Measurements from ENCODE around the gene ST7L.

Gene ST7L

DNA sequence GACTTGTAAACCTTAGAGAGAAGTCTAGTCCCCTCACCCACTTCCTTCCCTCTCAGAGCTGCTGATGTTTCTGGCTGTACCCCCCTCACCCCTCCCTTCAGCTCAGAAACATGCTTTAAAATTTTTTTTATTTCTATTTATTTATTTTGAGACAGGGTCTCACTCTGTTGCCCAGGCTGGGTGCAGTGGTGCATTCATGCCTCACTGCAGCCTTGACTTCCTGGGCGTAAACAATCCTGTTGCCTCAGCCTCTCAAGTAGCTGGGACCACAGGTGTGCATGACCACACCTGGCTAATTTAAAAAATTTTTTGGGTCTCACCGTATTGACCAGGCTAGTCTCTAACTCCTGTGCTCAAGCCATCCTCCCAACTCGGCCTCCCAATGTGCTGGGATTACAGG, 113.1 kb downstream of the ST7L start:
- TF ChIP-seq CTCF (IDR thresholded peaks at IDR 0.05; ENCODE audit: low read depth, low read length, missing control alignments): no peak
- no peak for DNase-seq (ENCODE audit: extremely low read depth, low read depth)

GRCh38 chr1:112505400-112505785, 113.5 kb downstream of the ST7L start:
- H3K4me3 ChIP-seq (replicated peaks; ENCODE audit: low read depth, low read length): no peak overlapping the region
- TF ChIP-seq CTCF (IDR thresholded peaks at IDR 0.05; ENCODE audit: low read depth, low read length, missing control alignments): no peak
- no peak for DNase-seq (ENCODE audit: extremely low read depth, low read depth)

More for the DNA sequence above, 113.1 kb downstream of the ST7L start:
- H3K4me3 ChIP-seq (replicated peaks; ENCODE audit: low read depth, low read length): no peak overlapping the region

DNA sequence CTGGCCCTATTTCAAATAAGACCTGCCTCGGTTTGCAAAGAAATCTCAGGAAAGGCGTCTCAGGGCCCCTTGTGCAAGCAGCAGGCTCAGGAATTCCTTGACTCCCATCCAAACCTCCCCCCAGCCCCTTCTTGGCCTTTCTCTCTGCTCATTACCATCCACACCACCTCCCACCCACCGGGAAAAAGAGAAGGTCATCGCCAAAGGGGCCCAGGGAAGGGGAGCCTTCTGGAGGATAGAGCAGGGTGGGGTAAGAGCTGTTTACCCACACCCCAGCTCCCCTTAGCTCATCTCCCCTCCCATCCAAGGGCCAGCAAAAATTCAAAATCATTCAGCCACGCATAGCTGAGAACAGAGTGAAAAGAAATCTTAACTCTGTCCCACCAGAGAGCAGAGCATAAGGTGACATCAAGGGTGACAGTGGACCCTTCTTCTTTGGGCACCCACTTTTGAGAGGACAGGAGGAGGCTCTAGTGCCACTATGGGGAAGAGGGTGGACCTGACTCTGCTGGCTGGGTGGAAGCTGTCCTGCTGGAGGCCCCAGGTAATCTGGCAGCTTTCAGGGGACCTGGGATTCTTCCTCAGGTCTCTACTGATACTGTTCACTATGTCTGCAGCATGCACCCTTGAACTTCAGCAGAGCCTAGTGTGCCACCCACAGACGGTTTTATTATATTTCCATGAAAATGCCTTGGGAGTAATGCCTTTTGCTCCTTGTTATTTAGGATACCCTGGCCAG, 114.1 kb downstream of the ST7L start:
- no peak for DNase-seq (ENCODE audit: extremely low read depth, low read depth)
- no peak for TF ChIP-seq CTCF (IDR thresholded peaks at IDR 0.05; ENCODE audit: low read depth, low read length, missing control alignments)
- no peak overlapping the region for H3K4me3 ChIP-seq (replicated peaks; ENCODE audit: low read depth, low read length)

DNA sequence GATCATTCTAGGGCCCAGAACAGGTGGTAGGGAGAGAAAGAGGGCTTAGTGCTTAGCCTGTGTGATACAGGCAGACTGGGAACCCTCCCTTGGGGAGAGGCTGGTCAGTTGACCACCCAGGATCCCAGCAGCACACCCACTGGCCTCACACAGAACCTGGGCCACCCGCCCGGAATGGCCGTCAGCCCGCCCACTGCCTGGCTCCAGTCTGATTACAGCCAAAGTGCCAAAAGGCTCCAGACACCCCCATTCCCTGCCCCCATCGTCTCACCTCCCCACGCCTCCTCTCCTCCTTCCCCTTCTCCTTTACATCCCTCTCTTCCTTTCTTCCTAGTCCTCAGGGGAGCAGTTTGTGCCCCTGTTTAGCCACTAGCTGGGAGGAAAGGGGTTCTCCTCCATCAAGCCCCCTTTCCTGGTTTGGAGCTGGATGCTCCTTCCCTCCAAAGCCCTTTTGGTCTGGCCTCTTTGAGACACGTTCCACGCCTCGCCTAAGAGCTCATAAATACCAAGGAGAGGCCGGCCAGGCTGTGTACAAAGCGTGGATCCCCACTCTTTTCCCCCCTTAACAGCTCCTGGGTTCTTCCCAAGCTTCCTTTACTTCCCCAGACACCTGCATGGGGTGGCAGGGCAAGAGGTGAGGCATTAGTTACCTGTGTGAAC, 114.8 kb downstream of the ST7L start:
- no peak for DNase-seq (ENCODE audit: extremely low read depth, low read depth)
- no peak overlapping the region for H3K4me3 ChIP-seq (replicated peaks; ENCODE audit: low read depth, low read length)
- TF ChIP-seq CTCF (IDR thresholded peaks at IDR 0.05; ENCODE audit: low read depth, low read length, missing control alignments): no peak

- no peak for DNase-seq (ENCODE audit: extremely low read depth, low read depth)
- no peak overlapping the region for H3K4me3 ChIP-seq (replicated peaks; ENCODE audit: low read depth, low read length)
Measured at GRCh38 chr1:112502826-112503225, 116.1 kb downstream of the ST7L start.

More at GRCh38 chr1:112502826-112503225, 116.1 kb downstream of the ST7L start:
- no peak for TF ChIP-seq CTCF (IDR thresholded peaks at IDR 0.05; ENCODE audit: low read depth, low read length, missing control alignments)
